HL-60 (cell line): Measurements from ENCODE around the gene TRAP1.

Source experiments
- DNase-seq, 2 experiments: peaks; one replicate each; pipeline ENCODE4 v3.0.0-alpha.2; 2010 to 2020; ENCODE audit warnings: low read depth in 1 of 2, low spot score in 1 of 2
- H3K27ac ChIP-seq: fragments of 250-450 bp; sonication (Bioruptor Pico); replicated peaks from 2 replicates; pipeline ENCODE4 v1.5.1; 2020; ENCODE audit warnings: mild to moderate bottlenecking, moderate library complexity
- H3K27me3 ChIP-seq: fragments of 250-450 bp; sonication (Bioruptor Pico); 2 replicates; pipeline ENCODE4 v1.5.1; 2021; ENCODE audit warnings: mild to moderate bottlenecking, moderate library complexity; ENCODE audit not compliant: insufficient read depth, poor library complexity, severe bottlenecking
- H3K4me3 ChIP-seq: replicated peaks from 2 replicates; pipeline ENCODE4 v1.5.1; 2011; ENCODE audit warnings: mild to moderate bottlenecking, control low read depth, low read length; ENCODE audit not compliant: insufficient read depth
- CTCF ChIP-seq: IDR thresholded peaks from one replicate; pipeline ENCODE4 v1.5.1; 2011; ENCODE audit warnings: low read length, control low read depth, inconsistent platforms; ENCODE audit not compliant: insufficient read depth
- GABPA ChIP-seq: IDR thresholded peaks from 2 replicates; pipeline ENCODE4 v1.6.1; 2012; ENCODE audit warnings: low read depth
- POLR2AphosphoS5 ChIP-seq: IDR thresholded peaks from 2 replicates; pipeline ENCODE4 v1.6.1; 2012; ENCODE audit warnings: low read depth
- REST ChIP-seq: IDR thresholded peaks from 2 replicates; pipeline ENCODE4 v1.6.1; 2012; ENCODE audit warnings: low read depth; ENCODE audit not compliant: insufficient replicate concordance
- SPI1 ChIP-seq: IDR thresholded peaks from 2 replicates; pipeline ENCODE4 v1.6.1; 2012; ENCODE audit warnings: low read depth, mild to moderate bottlenecking, borderline replicate concordance

Gene TRAP1

GRCh38 chr16:3727806-3728381 lies 10.6 kb upstream of the TRAP1 start:
- H3K27ac ChIP-seq = no peak overlapping the region
- no peaks in the 10 kb centered on the region for H3K27me3 ChIP-seq
- H3K4me3 ChIP-seq = no peak overlapping the region
- no peak for DNase-seq
- TF ChIP-seq POLR2AphosphoS5 = 0 out of 2 replicates have a peak, but pooled peaks have one; percentile 35
- no peak for TF ChIP-seq REST

GRCh38 chr16:3726021-3726687 lies 8.8 kb upstream of the TRAP1 start:
- no peak for DNase-seq
- Histone ChIP-seq H3K27me3 (no peaks in the 10 kb centered on the region), H3K4me3 (no peak overlapping the region), H3K27ac (no peak overlapping the region)
- no peak for TF ChIP-seq SPI1
- no peak for TF ChIP-seq GABPA
- TF ChIP-seq REST = no peak
- no peak for TF ChIP-seq CTCF

GRCh38 chr16:3725276-3725675 lies 8.0 kb upstream of the TRAP1 start:
- no peak for TF ChIP-seq REST
- Histone ChIP-seq H3K4me3 (no peak overlapping the region), H3K27ac (no peak overlapping the region), H3K27me3 (no peaks in the 10 kb centered on the region)
- DNase-seq = no peak

DNA sequence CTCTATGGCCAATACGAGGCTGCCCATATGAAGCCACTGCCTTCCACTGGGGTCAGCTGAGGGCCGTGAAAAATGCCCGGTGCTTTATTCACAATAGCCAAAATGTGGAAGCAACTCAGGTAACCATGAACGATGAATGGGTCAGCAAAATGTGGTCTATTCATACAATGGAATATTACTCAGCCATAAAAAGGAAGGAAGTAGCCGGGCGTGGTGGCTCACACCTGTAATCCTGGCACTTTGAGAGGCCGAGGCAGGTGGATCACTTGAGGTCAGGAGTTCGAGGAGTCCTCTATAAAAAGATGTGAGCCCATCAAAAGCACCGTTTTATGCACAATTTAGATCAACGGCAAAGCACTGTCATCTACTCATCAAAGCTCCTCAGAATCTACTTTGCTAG lies 5.2 kb upstream of the TRAP1 start:
- no peak overlapping the region for H3K4me3 ChIP-seq
- no peak for DNase-seq
- H3K27me3 ChIP-seq = no peaks in the 10 kb centered on the region
- H3K27ac ChIP-seq = no peak overlapping the region
- TF ChIP-seq CTCF (no peak), REST (no peak), SPI1 (no peak), GABPA (no peak), POLR2AphosphoS5 (no peak)
